ENCODE measurements around the gene DNASE2B.
"Not testable (repeated sequence)": the region's sequence is repeated elsewhere in the genome, so short reads cannot be mapped to it uniquely, and the experiment has no call there.

DNASE2B gene

GRCh38 chr1:84425150-84425896 is 27.0 kb downstream of the DNASE2B start:
- Mint-ChIP-seq H3K4me3 (no peak overlapping the region), H3K27ac (no peak overlapping the region), H3K27me3 (no peaks in the 10 kb centered on the region), H3K9me3 (peaks cover 9 to 11% of the 10 kb centered on the region in 2 donors), H3K4me1 (no peaks in the 10 kb centered on the region)
- DNase-seq (no peak), ATAC-seq (no peak)

- peaks cover 9 to 11% of the 10 kb centered on the region in 2 donors for H3K9me3 Mint-ChIP-seq
- H3K27me3 Mint-ChIP-seq: no peaks in the 10 kb centered on the region
- H3K27ac Mint-ChIP-seq: no peak overlapping the region
- DNase-seq: no peak
- no peaks in the 10 kb centered on the region for H3K4me1 Mint-ChIP-seq
- ATAC-seq: no peak
- H3K4me3 Mint-ChIP-seq: no peak overlapping the region
Observed at GRCh38 chr1:84426376-84426775, 28.1 kb downstream of the DNASE2B start.

GRCh38 chr1:84427250-84428188 is 29.2 kb downstream of the DNASE2B start:
- DNase-seq: no peak
- no peaks in the 10 kb centered on the region for H3K4me1 Mint-ChIP-seq
- no peak overlapping the region for H3K4me3 Mint-ChIP-seq
- ATAC-seq: no peak
- H3K27ac Mint-ChIP-seq: peak overlapping the region in 1 of 2 donors; percentile 20
- H3K27me3 Mint-ChIP-seq: no peaks in the 10 kb centered on the region
- peaks cover 9 to 11% of the 10 kb centered on the region in 2 donors for H3K9me3 Mint-ChIP-seq

- DNase-seq (no peak), ATAC-seq (no peak)
- Mint-ChIP-seq H3K27ac (peak overlapping the region in 1 of 2 donors; percentile 20), H3K4me3 (no peak overlapping the region), H3K27me3 (no peaks in the 10 kb centered on the region), H3K4me1 (no peaks in the 10 kb centered on the region), H3K9me3 (peaks cover 9 to 11% of the 10 kb centered on the region in 2 donors)
Observed at GRCh38 chr1:84428235-84428634, 30.0 kb downstream of the DNASE2B start.

- H3K27ac Mint-ChIP-seq: no peak overlapping the region
- no peak overlapping the region for H3K4me3 Mint-ChIP-seq
- H3K9me3 Mint-ChIP-seq: peaks cover 9 to 11% of the 10 kb centered on the region in 2 donors
- no peak for ATAC-seq
- H3K4me1 Mint-ChIP-seq: no peaks in the 10 kb centered on the region
- DNase-seq: no peak
- H3K27me3 Mint-ChIP-seq: no peaks in the 10 kb centered on the region
Observed at GRCh38 chr1:84429231-84429630, 30.9 kb downstream of the DNASE2B start.

GRCh38 chr1:84430546-84430945 is 32.3 kb downstream of the DNASE2B start:
- Mint-ChIP-seq H3K27me3 (no peaks in the 10 kb centered on the region), H3K27ac (no peak overlapping the region), H3K9me3 (peaks cover 9 to 11% of the 10 kb centered on the region in 2 donors), H3K4me1 (no peaks in the 10 kb centered on the region), H3K4me3 (no peak overlapping the region)
- no peak for ATAC-seq
- DNase-seq: no peak

GRCh38 chr1:84433258-84434080 is 35.2 kb downstream of the DNASE2B start:
- H3K4me1 Mint-ChIP-seq: no peaks in the 10 kb centered on the region
- peaks cover 9 to 11% of the 10 kb centered on the region in 2 donors for H3K9me3 Mint-ChIP-seq
- no peaks in the 10 kb centered on the region for H3K27me3 Mint-ChIP-seq
- DNase-seq (peak; percentile 45 to 64), ATAC-seq (peak; percentile 82)
- H3K4me3 Mint-ChIP-seq: peak overlapping the region; percentile 53 to 73
- peak overlapping the region; percentile 43 to 94 for H3K27ac Mint-ChIP-seq

- Mint-ChIP-seq H3K27me3 (no peaks in the 10 kb centered on the region), H3K4me3 (peak overlapping the region; percentile 53 to 73), H3K9me3 (peaks cover 5 to 11% of the 10 kb centered on the region in 2 donors), H3K4me1 (no peaks in the 10 kb centered on the region), H3K27ac (peak overlapping the region in 1 of 2 donors; percentile 94)
- DNase-seq (no peak), ATAC-seq (no peak)
Observed at GRCh38 chr1:84434081-84434769, 35.9 kb downstream of the DNASE2B start.

GRCh38 chr1:84434801-84435549 is 36.7 kb downstream of the DNASE2B start:
- no peaks in the 10 kb centered on the region for H3K27me3 Mint-ChIP-seq
- no peaks in the 10 kb centered on the region for H3K4me1 Mint-ChIP-seq
- ATAC-seq (peak; percentile 44), DNase-seq (no peak)
- peaks cover 0 to 4% of the 10 kb centered on the region in 2 donors for H3K9me3 Mint-ChIP-seq
- H3K4me3 Mint-ChIP-seq: no peak overlapping the region
- no peak overlapping the region for H3K27ac Mint-ChIP-seq

- H3K27ac Mint-ChIP-seq: peak overlapping the region; percentile 79 to 86
- H3K9me3 Mint-ChIP-seq: no peaks in the 10 kb centered on the region
- no peaks in the 10 kb centered on the region for H3K27me3 Mint-ChIP-seq
- DNase-seq (no peak), ATAC-seq (no peak)
- no peak overlapping the region for H3K4me3 Mint-ChIP-seq
- no peaks in the 10 kb centered on the region for H3K4me1 Mint-ChIP-seq
Observed at GRCh38 chr1:84436876-84437655, 38.8 kb downstream of the DNASE2B start.

GRCh38 chr1:84442256-84442655 is 44.0 kb downstream of the DNASE2B start:
- H3K9me3 Mint-ChIP-seq: peaks cover 8 to 13% of the 10 kb centered on the region in 2 donors
- H3K4me1 Mint-ChIP-seq: peaks cover 12% of the 10 kb centered on the region
- ATAC-seq (peak; percentile 95), DNase-seq (no peak)
- peak overlapping the region; percentile 21 to 41 for H3K4me3 Mint-ChIP-seq
- no peak overlapping the region for H3K27ac Mint-ChIP-seq
- peaks cover 15% of the 10 kb centered on the region for H3K27me3 Mint-ChIP-seq

- not testable (repeated sequence) for H3K27ac Mint-ChIP-seq
- Mint-ChIP-seq H3K27me3 (peaks cover 15% of the 10 kb centered on the region), H3K4me3 (peak overlapping the region; percentile 21 to 31), H3K4me1 (peaks cover 12% of the 10 kb centered on the region), H3K9me3 (peaks cover 8 to 13% of the 10 kb centered on the region in 2 donors)
- DNase-seq (peak in 1 of 2 donors; percentile 59), ATAC-seq (peak; percentile 88)
Observed at GRCh38 chr1:84442747-84443646, 44.7 kb downstream of the DNASE2B start.

GRCh38 chr1:84448704-84449103 is 50.4 kb downstream of the DNASE2B start:
- not testable (repeated sequence) for DNase-seq, H3K27ac Mint-ChIP-seq, ATAC-seq, H3K4me3 Mint-ChIP-seq, H3K4me1 Mint-ChIP-seq
- Mint-ChIP-seq H3K27me3 (peaks cover 15% of the 10 kb centered on the region), H3K9me3 (peaks cover 8 to 13% of the 10 kb centered on the region in 2 donors)

Measured in stimulated activated naive CD8-positive, alpha-beta T cell treated with anti-CD3 and anti-CD28 coated beads, Interleukin-15, amount 100 ng/mL, for 72 hours (primary cell).